HG03520 (cell line): ENCODE measurements around the gene EFHC1.

Experiments
- ATAC-seq: cut with Tn5 transposase; IDR thresholded peaks from one replicate; pipeline ENCODE4 v1.9.1; 2021; ENCODE audit warnings: mild to moderate bottlenecking, moderate library complexity; ENCODE audit not compliant: unreplicated experiment

EFHC1 gene

DNA sequence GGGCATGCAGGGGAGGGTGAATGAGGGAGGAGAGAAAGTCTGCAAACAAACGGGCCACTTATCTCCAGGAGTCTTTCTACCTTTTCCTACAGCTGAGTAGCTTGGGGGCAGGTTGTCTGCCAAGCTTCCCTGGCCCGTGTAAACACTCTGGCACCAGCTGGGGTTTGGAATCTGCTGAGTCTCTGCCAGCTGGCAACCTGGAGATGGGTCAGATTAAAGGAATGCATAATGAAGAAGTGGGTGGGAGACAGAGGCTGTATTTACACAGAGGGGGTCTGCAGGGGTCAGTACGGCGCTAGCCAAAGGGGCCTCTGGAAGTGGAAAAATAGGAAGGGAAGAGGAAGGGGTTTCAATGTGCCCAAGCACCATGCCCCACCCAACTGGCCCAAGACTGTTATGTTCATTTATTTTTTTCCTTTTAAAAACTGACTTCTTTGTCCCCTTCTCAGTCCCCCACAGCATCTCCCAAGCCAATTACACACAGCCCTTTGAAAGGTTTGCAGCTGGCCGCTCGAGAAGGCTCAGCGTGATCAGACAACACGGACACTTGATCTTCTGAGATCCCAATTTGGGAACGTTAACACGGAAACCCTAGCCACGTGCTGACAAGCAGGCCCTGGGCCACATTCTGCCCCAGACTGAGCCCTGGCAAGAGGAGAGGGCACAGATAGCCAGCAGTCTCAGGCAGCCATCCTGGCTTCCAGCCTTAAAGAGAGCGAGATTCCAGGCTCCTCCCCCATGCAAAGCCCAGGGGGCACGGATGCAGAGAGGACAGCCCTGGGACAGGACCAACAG lies 131.5 kb downstream of the EFHC1 start:
- no peak for ATAC-seq

DNA sequence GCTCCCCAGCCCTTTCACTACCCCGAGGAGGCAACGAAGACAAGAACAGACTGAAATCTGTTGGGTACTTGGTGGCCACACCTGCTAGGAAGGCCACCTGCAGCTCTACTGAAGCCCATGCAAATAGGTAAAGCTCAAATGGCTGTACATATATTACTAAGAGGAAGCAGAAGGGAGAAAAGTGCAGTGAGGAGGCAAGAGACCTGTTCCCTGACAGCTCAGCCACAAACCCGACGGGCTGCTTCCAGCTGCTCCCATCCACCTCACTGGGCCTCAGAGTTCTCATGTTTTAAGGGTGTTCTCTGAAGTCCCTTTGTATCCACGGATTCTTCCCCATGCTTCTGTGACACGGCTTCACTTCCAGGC lies 132.1 kb downstream of the EFHC1 start:
- ATAC-seq: peak; percentile 89

DNA sequence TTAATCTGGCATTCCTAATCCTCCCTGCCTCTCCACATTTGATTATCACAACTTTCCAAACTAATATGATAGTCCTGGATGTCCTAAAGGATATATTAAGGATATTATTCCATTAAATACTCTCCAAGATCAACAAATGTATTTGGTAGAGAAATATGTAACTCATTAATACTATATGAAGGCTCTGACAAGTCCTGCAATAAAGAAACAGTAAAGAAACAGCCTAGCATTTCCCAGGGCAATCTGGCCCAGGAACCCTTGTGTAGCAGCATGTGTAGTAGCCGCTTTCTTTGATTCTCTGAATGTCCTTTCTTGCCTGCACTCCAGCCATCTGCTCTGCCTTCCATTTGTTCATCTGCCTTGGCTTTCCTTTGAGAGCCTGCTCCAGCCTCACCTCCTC lies 133.0 kb downstream of the EFHC1 start:
- ATAC-seq: no peak

DNA sequence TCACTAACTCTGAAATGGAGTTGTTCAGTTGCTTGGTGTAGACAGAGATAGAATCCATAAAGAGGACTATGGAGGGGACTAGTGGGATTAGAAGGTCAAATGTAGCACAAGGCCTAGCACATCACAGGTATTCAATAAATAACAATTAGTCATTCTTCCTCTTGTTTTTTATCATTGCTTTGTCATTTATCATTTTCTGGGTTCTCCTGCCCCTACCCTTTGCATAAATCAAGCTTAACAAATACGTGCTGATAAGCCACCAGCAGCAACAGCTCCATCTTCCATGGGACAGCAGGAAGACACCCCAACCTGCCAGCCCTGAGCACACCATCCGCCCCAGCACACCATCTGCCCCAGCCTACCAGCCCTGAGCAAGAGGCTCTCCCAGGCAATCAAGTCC lies 133.6 kb downstream of the EFHC1 start:
- ATAC-seq: no peak

DNA sequence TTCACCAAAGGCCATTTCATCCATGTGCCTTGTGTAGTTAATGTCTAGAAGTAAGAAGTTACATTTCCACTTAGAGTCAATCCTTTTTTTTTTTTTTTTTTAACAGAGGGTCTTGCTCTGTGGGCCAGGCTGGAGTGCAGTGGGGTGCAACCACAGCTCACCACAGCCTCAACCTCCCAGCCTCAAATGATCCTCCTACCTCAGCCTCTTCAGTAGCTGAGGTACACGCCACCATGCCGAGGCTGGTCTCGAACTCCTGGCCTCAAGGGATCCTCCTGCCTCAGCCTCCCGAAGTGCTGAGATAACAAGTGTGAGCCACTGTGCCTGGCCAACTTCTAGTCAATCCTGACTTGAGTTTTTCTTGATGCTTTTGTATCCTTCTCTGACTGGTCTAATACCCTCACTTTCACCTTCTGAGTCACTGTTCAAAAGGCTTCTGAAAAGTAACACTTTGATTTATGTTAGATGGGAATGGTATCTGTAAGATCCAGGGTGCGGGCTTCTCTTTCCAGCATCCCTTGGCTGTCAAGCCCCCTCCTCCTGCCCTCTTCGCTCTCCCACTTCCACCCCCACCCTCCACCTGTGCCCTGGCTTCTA lies 134.6 kb downstream of the EFHC1 start:
- ATAC-seq: no peak

DNA sequence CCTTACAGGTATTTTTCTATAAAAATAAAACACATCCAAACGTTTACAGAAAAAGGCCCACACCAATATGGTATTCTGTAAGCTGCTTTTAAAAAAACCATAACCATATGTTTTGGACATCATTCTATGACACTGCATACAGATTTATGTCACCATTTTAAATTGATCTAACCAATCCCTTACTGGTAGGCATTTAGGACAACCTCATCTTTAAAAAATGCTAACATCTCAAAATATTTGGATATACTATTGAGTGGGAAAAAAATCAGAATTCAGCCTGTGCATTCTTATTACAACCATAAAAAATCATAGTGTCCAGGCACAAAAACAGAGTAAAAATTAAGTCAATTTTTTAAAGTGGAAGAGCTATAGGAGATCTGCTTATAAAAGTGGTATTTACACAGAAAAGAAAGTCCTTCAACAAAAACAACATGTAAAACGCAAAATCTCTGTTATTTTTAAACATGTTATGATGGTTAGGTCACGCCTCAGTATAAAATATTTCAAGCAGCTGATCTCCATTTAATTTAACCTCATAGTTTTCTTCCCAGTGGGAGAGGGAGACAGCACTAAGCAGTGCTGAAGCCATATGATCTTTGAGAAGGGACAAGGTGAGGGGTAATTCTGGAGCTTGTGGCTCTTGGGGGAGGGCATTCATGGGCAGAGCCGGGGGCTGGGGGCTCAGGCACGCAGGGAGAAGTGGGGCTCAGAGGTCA lies 135.5 kb downstream of the EFHC1 start:
- no peak for ATAC-seq

DNA sequence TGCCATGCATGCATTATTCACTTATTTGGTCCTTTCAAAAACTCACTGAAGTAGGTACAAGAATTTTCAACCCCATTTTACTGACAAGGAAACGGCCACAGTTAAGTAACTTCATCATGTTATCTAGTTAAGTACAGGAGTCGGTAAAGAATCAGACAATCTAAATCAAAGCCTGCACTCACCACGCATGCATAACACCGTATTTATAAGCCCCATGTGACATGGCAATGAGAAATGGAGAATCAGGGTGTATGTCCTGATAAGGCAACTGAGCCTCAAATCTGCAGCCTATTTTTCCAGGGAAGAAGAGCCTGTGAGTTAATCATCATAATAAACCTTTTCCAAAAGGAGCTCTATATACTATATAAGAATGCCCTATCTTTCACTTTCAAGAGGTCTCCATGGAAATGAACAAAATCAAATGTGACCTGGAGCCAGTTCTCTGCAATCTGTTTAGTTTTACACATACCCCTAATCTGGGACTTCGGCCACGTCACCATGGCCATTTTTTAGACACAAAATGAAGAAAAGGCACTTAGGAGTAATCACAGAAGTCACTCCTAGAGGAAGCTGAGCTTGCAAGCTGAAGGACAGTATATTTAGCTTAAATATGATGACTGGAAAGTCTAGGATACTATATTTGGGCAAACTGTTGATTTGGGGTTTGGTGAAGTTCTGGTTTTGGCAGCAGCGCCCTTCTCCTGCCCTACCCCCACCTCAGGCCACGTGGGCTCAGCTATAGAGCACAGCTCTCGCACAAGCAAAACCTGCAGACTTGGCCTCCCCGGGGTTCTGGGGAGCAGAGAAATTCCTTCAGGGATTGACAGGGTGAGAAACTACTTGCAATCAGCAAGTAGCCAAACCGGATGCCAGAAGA lies 137.5 kb downstream of the EFHC1 start:
- ATAC-seq: no peak

DNA sequence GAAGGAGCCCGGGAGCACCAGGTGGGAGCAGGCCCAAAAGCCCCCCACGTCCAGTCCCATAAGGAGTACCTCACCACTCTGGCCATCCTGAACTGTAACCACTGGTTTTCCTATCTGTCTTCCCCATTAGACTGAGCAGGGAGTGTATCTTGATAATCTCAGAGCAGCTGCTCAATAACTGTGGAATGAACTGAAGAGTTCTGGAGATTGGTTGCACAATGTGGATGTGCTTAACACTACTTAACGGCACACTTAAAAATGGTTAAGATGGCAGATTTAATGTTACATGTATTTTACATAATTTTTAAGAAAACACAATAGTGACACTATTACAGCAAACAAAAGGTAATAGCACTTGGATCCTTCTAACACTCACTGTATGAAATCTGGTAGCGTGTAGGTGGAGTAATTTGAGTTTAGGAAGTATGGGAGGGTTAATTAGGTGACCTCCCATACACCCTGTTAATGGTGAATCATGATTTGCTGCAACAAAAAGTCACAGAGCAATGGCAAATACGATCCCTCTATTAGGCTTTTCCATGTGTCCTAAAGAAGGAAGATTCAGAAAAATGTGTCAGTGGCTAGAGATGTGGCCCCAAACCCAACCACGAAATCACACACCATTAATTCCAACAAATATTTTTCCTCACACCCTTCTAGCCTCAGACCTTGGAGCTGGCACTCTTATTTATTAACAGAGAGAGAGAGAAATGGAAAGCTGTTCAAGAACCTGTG lies 138.3 kb downstream of the EFHC1 start:
- ATAC-seq: no peak

DNA sequence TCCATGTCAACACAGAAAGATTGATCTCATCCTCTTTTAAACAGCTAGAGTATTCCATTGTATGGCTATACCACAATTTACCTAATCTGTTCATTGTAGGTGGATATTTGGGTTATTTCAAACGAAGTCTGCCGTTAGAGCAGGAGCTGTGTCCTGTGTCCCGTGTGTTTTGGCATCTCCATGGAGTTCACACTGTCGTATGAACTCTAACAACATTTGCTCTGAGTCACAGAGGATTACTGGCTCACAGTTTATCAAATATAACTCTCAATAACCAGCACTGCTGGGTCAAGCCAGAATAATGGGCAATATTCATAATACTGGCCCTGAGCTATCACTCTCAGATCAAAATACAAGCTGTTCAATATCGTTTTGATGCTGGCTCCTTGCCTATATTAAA lies 140.3 kb downstream of the EFHC1 start:
- ATAC-seq: no peak

DNA sequence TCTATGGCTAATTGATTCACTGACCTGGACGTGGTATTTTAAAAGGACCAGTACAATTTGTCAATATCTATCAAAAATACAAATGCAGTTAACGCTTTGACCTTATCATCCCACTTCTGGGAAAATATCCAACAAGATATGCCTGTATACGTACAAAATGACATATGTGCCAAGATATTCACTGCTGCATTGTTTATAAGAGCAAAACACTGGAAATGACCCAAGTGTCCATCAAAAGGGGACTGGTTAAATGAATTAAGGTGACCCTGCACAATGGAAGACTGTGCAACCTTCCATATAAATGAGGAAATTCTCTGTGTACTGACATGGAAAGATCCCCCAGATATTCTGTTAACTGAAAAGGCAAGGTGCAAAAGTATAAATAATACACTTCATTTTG lies 142.8 kb downstream of the EFHC1 start:
- no peak for ATAC-seq

DNA sequence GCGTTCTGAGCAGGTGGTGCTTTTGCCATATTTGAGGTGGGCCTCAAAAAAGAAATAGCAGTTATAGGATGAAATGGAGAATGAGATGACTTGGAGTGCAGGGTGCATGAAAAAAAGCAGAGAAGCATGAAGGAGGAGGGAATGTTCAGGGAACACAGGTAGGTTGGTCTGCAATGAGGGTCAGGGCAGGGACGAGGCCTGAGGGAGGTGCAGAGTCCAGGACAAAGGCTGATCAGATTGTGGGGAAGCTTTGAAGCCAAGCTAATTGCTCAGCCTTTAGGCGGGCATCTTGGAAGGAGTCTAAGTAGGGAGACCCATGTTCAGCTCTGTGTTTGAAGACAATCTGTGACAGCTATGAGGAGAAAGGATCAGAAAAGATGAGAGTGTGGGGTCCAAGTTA lies 144.7 kb downstream of the EFHC1 start:
- ATAC-seq: no peak

DNA sequence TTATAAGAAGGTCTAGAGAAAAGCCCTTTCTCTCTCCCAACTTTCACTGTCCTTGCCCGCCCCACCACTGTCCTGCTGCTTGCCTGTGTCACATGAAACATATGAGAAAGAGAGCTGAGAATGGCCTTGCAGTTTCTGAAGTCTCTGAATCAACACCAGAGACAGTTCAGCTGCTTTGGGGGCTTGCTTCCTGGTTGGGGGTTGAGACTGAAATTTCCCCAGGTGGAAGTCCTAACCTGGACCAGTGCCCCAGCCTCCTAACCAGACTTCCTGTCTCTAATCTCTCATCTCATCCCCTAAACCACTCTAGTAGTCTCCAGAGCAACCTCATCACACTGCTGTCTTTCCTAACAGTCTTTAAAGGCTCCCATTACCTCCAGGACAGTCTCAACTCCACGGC lies 146.1 kb downstream of the EFHC1 start:
- ATAC-seq: no peak

DNA sequence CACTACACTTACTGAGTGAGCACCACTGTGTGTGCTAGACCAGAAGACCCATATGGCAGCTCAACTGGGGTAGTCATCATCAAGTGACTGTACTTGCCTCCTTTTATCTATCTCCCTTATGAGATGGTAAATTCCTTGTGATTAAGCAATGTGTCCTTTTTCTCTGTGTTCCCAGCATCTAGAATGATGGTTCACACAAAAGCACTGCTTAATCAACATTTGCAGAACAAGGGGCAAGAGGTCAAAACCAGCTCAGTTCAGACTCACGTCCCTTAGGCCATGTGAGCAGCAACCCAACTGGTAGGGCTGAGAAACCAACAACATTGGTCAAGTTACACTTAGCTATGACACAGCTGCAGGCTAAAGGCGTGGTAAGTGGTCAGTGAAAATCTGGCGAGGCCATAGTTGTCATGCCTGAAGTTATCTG lies 146.7 kb downstream of the EFHC1 start:
- ATAC-seq: no peak

DNA sequence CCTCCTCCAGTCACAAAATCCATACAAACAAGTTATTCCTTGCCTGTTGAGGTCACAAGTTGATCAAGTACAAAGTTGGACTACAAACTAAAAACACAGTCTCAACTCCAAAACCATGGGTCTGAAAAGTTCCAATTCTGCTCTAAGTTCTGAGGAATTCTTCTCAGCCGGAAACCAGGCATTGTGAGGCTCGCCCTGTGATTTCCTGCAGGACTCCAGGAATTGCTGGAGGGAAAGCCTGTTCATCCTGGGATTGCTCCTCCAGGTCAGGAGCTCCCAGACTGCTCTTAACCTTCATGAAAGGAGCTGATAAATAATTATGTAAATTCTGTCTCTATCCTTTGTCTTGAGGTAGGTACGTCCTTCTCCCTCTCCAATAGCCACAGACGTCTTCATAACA lies 148.2 kb downstream of the EFHC1 start:
- no peak for ATAC-seq

DNA sequence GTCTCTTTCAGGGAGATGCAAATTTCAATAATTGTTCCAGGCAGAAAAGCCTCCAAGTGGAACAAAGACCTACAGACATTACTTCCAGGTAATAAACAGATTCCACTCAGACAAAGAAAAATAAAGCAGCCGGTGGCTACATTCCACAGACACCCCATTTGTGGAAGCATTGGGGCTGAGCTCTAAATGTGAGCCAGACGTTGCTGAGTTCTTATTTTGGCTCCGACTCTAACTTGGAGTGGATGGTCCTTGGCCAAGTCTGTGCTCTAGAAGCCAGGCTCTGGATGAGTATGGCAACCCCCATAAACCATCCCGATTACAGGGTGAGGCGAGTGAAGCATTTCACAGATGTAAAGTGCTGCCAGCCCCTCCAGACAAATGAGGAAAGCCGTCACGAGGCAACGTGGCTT lies 150.2 kb downstream of the EFHC1 start:
- ATAC-seq: no peak

DNA sequence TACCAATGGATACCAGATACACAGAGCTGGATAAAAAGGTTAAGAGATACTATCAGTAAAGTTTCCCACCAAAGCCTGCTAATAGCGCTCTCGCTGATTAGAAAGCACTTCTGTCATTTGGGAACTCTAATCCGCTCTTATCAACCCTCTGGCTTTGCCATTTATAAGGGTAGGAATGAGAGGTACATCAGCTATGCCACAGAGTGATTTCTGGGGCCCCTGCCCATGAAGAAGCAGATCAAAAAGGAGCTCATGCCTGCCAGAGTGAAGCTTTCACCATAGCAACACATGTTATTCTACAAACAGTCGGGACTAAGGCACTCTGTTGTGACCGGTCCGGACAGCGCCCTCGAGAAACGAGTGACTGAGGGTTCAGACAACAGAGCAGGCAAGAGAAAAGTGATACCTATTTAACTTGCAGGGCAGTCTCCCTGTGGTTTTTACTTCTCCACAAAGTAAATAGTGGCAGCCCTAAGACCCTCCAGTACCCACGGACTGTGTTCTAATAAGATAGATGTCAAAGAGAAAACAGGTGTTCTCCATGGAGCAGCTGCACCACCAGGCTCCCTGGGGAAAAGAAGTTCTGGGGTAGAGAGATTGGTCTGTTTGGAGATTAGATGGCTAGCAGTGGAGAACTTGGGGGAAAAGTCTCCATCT lies 151.1 kb downstream of the EFHC1 start:
- no peak for ATAC-seq

DNA sequence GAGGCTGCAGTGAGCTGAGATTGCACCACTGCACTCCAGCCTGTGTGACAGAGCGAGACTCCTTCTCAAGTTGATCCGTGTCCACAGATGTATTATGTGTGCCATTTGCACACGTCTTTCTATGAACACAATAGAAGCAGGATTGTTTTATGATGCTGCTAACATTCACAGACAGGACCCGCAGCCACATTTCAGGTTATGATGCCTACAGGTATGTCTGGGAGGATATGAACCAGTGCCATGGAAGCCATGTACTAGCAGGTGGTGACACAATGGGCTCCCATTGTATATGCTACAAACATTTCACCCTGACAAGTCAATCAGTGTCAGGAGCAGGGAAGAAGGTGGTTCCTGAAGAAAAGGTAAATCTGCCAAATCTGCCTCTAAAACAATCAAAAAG lies 152.4 kb downstream of the EFHC1 start:
- no peak for ATAC-seq

DNA sequence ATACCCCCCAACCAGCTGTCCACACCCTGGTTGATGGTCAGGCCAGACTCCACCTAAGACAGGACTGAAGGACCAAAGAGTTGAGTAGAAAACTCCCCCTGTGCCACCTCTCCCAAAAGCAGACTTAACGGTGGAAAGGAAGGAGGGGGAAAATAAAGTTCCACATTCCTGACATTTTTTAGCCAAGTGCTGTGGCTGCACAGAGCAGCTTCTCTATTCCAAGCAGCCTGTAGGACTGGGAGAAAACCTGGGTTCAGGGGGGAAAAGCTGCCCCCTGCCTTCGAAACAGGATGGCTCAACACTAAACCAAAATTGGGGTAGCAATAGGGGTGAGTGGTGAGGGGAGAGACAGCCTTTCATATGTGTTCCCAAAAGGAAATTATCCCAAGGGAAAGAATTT lies 153.2 kb downstream of the EFHC1 start:
- ATAC-seq: no peak
